Measurements from ENCODE around the gene HCN3.

The HCN3 gene

DNA sequence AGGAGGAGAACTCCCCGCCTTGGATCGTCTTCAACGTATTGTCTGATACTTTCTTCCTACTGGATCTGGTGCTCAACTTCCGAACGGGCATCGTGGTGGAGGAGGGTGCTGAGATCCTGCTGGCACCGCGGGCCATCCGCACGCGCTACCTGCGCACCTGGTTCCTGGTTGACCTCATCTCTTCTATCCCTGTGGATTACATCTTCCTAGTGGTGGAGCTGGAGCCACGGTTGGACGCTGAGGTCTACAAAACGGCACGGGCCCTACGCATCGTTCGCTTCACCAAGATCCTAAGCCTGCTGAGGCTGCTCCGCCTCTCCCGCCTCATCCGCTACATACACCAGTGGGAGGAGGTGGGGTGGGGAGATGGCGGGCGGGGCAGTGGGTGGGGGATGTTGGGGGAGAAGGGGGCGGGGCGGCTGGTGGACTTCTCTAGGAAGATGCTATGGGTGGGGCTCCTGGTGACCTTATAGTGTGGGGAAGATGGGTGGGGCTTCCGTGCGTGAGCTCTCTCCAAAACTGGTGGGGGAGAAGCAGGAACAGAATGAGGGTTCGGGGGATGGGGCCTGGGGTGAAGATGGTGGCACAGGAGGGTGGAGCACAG, 5.3 kb downstream of the HCN3 start:
- TF ChIP-seq SIN3A (IDR thresholded peaks at IDR 0.05; ENCODE audit: borderline replicate concordance, insufficient read depth, low read length) (no peak), TAF1 (IDR thresholded peaks at IDR 0.05; ENCODE audit: borderline replicate concordance, insufficient read depth, low read length) (no peak), POLR2AphosphoS5 (IDR thresholded peaks at IDR 0.05; ENCODE audit: low read depth, low read length) (no peak), FOXP2 (optimal IDR thresholded peaks at IDR 0.05; ENCODE audit: borderline replicate concordance, extremely low read depth, extremely low read length, insufficient read depth) (no peak)
- TF ChIP-seq, protein P1, sequence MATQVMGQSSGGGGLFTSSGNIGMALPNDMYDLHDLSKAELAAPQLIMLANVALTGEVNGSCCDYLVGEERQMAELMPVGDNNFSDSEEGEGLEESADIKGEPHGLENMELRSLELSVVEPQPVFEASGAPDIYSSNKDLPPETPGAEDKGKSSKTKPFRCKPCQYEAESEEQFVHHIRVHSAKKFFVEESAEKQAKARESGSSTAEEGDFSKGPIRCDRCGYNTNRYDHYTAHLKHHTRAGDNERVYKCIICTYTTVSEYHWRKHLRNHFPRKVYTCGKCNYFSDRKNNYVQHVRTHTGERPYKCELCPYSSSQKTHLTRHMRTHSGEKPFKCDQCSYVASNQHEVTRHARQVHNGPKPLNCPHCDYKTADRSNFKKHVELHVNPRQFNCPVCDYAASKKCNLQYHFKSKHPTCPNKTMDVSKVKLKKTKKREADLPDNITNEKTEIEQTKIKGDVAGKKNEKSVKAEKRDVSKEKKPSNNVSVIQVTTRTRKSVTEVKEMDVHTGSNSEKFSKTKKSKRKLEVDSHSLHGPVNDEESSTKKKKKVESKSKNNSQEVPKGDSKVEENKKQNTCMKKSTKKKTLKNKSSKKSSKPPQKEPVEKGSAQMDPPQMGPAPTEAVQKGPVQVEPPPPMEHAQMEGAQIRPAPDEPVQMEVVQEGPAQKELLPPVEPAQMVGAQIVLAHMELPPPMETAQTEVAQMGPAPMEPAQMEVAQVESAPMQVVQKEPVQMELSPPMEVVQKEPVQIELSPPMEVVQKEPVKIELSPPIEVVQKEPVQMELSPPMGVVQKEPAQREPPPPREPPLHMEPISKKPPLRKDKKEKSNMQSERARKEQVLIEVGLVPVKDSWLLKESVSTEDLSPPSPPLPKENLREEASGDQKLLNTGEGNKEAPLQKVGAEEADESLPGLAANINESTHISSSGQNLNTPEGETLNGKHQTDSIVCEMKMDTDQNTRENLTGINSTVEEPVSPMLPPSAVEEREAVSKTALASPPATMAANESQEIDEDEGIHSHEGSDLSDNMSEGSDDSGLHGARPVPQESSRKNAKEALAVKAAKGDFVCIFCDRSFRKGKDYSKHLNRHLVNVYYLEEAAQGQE (IDR thresholded peaks at IDR 0.05; ENCODE audit: insufficient read depth in 1 of 2, low read depth in 2 of 2, low read length in 2 of 2): no peak

DNA sequence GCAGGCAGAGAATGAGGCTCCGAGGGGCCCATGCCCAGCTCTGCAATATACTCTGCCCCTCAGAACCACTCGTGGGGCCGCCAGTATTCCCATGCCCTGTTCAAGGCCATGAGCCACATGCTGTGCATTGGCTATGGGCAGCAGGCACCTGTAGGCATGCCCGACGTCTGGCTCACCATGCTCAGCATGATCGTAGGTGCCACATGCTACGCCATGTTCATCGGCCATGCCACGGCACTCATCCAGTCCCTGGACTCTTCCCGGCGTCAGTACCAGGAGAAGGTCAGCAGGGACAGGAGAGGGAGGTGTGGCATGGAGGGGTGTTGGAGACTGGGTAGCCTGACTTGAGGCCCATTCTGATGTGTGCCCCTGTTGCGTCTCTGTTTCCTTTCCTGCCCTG, 7.2 kb downstream of the HCN3 start:
- TF ChIP-seq, protein P1 (IDR thresholded peaks at IDR 0.05; ENCODE audit: insufficient read depth in 1 of 2, low read depth in 2 of 2, low read length in 2 of 2): no peak
- TF ChIP-seq SIN3A (IDR thresholded peaks at IDR 0.05; ENCODE audit: borderline replicate concordance, insufficient read depth, low read length): no peak
- no peak for TF ChIP-seq FOXP2 (optimal IDR thresholded peaks at IDR 0.05; ENCODE audit: borderline replicate concordance, extremely low read depth, extremely low read length, insufficient read depth)
- TF ChIP-seq POLR2AphosphoS5 (IDR thresholded peaks at IDR 0.05; ENCODE audit: low read depth, low read length): no peak
- no peak for TF ChIP-seq TAF1 (IDR thresholded peaks at IDR 0.05; ENCODE audit: borderline replicate concordance, insufficient read depth, low read length)

DNA sequence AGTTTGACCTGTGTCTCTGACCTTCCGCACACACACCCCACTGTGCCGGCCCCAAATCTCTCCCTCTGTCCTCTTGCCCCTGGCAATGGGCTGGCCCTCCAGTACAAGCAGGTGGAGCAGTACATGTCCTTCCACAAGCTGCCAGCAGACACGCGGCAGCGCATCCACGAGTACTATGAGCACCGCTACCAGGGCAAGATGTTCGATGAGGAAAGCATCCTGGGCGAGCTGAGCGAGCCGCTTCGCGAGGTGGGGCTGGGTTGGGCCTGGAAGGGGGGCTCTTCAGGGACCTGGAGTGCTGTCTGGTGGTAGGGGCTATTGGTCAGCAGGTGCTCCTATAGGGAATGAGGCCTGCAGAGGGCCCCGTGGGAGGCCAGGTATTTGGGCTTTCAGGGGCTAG, 7.8 kb downstream of the HCN3 start:
- TF ChIP-seq TAF1 (IDR thresholded peaks at IDR 0.05; ENCODE audit: borderline replicate concordance, insufficient read depth, low read length) (no peak), FOXP2 (optimal IDR thresholded peaks at IDR 0.05; ENCODE audit: borderline replicate concordance, extremely low read depth, extremely low read length, insufficient read depth) (no peak), SIN3A (IDR thresholded peaks at IDR 0.05; ENCODE audit: borderline replicate concordance, insufficient read depth, low read length) (no peak), POLR2AphosphoS5 (IDR thresholded peaks at IDR 0.05; ENCODE audit: low read depth, low read length) (no peak)
- TF ChIP-seq, protein P1 (IDR thresholded peaks at IDR 0.05; ENCODE audit: insufficient read depth in 1 of 2, low read depth in 2 of 2, low read length in 2 of 2): no peak

DNA sequence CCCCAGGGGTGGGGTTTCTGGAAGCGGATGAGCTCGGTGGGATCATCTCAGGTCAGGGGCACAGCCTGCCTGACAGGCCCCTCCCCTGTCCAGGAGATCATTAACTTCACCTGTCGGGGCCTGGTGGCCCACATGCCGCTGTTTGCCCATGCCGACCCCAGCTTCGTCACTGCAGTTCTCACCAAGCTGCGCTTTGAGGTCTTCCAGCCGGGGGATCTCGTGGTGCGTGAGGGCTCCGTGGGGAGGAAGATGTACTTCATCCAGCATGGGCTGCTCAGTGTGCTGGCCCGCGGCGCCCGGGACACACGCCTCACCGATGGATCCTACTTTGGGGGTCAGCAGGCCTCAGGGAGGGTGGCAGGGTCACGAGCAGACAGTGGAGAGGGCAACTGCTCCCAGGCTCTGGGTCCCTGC, 8.4 kb downstream of the HCN3 start:
- TF ChIP-seq FOXP2 (optimal IDR thresholded peaks at IDR 0.05; ENCODE audit: borderline replicate concordance, extremely low read depth, extremely low read length, insufficient read depth) (no peak), TAF1 (IDR thresholded peaks at IDR 0.05; ENCODE audit: borderline replicate concordance, insufficient read depth, low read length) (no peak), POLR2AphosphoS5 (IDR thresholded peaks at IDR 0.05; ENCODE audit: low read depth, low read length) (no peak), SIN3A (IDR thresholded peaks at IDR 0.05; ENCODE audit: borderline replicate concordance, insufficient read depth, low read length) (no peak)
- TF ChIP-seq, protein P1 (IDR thresholded peaks at IDR 0.05; ENCODE audit: insufficient read depth in 1 of 2, low read depth in 2 of 2, low read length in 2 of 2): no peak
